ENCODE data around the gene GSS.

The GSS gene

DNA sequence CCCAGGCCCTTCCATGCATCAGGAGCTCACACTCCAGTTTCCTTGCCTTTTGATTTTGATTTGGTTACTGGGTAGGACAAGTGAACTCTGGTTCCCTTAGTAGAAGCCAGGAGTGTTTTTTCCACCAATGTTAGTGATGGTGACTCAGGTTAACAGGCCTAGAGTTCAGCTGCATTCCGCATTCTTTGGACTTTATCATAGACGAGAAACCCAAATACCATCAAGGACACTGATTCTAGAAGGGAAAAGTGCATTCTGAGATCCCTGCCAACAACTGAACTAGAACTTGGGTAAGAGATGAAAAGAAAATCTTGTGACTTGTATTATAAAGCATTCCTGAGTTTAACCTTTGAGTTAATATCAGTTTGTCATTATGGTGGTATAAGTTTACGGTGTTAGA, 8.9 kb downstream of the GSS start:
- no peak for DNase-seq

DNA sequence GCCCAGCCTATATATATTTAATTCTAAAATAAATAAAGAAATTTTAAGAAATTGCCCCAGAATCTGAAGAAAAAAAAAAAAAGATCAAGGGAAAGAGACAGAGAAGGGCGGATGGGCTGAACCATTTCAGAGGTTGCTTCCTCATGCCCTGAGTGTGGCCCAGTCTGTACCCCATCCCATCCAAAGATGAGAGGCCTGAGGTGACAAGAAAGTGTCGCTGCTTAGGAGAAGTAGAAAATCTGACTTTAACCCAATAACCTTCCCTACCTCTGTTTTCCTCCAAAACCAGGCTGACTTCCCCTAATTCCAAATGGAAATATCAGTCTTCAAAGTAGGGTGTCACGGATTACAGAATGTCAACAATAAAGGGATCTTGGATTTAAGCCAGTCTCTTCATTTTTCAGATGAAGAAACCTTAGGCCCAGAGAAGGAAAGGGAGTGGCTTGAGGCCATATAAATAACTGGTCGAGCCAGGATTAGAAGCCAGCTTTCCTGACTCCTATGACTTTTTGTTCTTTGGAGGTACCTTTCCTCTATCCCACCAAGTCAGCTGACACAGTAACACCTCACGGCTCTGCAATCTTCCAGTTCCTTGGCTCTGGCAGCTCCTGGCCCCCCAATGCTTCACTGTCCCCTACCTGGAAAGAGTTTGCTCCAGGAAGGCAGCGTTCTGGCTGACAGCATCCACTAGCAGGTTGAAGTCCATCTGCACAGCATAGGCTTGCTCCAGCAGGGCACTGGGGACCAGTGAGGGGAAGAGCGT, 10.1 kb downstream of the GSS start:
- DNase-seq: no peak

DNA sequence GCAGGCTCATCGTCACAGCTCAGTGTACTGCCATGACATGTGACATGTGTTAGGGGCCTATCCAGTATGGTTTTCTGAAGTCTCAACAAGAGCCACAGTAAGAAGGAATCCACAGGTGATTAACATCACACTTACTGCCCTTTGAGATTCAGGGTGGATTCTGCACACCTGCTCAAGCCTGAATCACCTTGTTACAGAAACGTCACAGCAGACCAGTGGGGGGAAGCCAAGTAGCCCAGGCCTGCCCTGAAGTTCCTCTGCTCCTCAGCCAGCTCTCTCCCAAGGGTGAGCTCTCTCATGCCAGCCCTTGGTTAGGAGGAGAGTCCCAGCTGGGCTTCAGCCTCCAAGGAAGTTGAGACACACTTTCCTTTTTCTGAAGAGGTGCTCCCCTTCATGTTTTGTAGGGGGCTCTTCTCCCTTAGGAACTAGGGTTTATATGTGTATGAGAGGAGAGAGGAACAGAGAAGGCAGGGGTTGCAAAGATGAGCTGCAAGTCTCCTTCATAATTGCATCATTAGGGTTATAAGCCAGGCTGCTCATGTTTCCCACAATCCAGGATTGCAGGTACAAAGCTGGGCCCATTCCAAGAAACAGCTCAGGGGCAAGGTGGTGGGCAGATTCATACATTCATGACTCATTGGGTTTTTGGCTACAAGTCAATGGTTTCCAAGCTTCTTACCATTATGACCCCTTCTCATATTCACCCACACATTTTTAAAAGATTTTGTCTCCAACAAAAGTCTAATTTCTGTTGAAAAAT, 11.6 kb downstream of the GSS start:
- no peak for DNase-seq

DNA sequence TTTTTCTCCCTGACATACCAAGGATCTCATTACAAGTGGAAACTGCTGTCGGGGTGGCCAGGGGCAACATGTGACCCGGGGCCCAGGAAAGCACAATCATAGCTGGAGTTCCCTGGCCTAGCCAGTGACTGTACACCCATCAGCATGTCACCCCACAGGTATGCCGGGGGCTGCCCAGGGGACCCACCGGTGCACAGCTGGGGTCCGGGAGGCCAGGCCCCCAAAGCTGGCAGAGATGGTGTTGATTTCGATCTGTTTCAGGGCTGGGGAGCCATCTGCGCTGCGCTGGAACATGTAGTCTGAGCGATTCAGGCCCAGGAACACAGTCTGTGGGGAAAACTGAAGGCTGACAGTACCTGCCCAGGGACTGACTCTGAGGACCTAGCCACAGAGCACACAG, 13.3 kb downstream of the GSS start:
- DNase-seq: no peak

DNA sequence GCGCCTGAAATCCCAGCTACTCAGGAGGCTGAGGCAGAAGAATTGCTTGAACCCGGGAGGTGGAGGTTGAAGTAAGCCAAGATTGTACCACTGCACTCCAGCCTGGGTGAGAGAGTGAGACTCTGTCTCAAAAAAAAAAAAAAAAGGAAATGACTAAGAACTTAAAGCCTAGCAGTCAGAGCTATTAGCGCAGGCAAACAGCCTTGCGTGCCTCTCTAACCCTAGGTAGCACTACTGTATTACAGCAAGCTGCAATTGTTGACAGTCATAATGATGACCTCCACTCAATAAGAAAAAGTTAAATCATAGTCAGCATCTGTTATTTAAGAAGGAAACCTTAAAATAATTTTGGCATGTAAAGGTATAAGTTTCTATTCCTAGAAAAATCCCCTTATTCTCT, 14.4 kb downstream of the GSS start:
- DNase-seq: no peak

DNA sequence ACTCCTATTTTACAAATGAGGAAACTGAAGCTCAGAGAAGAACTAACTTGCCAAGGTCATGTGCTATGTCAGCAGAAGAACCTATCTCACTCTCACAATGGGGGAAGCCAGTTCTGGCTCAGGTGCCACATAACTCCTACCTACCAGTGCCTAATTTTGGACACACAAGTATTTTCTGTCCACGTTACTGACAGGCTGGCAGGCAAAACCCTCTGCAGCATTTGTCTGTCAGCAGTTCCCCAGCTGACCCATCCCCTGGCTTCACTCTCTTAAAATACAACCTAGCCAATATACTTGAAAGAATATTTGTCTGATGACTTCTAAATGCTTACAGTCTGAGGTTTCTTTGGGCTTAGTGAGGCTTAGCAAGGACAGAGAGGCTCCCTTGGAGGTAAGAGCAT, 15.5 kb downstream of the GSS start:
- DNase-seq: no peak

DNA sequence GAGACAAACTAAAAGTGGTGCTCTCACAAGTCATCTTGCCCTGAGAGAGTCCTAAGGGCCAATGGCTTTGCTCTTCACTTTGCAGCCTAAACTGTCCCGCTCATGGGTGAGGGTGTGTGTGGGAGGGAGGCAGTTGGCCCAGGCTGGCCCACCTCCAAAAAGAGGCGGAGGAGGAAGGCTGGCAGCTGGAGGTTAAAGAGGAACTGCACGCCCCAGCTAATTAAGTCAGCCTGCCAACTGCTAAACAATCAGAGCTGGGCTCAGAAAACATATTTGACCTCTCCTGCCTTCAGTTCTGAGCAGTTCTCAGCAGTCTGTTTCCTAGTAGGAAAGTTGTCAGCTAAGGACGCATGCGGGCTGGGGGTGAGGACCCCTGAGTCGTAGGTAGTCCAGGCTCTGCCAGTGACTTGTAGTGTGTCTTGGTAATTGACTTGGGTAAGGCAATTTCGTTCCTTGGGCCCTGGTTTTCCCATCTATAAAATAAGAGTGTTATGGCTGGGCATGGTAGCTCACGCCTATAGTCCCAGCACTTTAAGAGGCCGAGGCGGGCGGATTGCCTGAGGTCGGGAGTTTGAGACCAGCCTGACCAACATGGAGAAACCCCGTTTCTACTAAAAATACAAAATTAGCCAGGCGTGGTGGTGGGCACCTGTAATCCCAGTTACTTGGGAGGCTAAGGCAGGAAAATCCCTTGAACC, 17.0 kb downstream of the GSS start:
- peak in 9 of 14 donors; percentile 3 to 44 (median 12) for DNase-seq

DNA sequence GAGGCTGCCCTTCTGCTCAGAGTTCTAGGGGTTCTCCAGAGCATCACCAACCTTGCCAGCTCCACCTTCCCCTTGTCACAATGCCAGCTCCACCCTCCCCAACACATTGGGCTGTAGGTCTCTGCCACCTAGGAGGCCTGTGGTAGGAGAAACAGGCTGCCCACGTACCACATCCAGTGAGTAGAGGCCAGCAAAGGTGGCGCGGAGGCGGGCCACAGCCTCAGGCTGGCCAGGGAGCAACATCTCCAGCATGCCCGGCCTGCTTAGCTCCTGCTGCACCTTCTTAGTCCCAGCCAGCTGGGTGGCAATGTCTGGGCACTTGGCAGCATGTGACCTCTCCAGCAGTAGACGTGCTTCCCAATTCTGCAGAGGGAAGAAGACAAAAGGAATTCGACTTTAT, 23.8 kb downstream of the GSS start:
- DNase-seq: no peak

DNA sequence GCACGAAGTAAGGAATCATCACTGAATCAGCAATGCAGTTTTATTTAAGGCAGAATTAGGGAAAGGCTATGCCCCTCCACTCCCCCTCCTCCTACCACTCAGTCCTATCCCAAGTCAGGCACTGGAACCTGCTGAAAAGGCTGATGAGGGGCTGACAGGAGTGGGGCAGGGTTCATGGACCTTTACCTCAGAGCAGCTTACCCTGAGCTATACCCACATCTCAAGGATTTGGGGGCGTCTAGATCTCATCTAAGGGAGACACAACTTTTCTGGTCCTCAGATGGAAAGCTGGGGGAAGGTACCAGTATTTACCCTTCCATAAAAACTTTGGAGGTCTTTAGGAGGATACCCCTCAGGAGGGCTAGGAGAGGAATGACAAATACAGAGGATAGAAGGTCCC, 27.2 kb downstream of the GSS start:
- DNase-seq: no peak

DNA sequence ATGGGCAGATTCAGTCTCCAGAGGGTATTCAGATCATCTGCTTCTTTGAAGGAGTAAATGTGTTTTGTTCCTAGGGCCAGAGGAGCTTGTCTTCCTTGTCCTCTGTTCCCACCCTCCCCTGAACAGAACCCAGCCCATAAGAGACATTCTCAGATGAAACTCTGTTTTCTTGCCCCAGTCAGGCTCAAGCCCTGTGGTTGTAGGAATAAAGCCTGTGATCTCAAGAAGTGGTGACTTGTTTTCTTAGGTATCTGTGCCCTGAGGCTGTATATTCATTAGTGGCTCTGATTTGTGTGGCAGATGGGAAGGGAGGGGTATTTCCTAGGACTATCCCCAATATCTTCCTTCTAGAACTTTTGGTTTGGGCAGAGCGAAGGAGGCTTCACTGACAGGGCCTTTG, 27.9 kb downstream of the GSS start:
- DNase-seq: no peak

DNA sequence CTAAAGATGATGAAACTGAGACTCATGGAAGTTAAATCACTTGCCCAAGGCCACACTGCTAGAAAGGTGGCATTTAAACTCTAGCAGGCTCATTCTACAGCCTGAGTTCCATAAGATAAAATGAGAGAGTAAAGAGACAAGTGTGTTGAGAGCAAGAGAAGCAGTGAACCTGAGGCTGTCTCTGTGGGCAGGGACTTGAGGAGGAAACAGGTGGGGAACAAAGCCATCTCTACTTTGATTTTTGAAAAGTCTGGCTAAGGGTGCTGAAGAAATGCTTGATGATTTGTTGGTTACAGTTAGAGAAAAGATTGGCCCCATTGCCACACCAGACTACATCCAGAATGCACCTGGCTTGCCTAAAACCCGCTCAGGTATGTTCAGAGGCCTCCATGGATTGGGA, 29.0 kb downstream of the GSS start:
- DNase-seq: no peak

DNA sequence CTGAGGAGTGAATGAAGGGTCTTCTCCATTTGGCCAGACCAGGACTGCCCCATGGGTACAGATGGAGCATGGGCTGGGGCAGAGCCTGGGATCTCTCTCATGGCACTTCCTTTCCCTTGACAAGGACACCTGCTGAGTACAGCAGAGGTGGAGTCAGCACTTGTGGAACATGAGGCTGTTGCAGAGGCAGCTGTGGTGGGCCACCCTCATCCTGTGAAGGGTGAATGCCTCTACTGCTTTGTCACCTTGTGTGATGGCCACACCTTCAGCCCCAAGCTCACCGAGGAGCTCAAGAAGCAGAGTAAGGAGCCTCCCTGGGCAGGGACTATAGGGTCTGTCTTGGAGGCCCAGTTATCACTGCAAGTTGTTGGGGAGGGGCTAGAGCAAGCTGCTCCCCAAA, 29.6 kb downstream of the GSS start:
- no peak for DNase-seq

DNA sequence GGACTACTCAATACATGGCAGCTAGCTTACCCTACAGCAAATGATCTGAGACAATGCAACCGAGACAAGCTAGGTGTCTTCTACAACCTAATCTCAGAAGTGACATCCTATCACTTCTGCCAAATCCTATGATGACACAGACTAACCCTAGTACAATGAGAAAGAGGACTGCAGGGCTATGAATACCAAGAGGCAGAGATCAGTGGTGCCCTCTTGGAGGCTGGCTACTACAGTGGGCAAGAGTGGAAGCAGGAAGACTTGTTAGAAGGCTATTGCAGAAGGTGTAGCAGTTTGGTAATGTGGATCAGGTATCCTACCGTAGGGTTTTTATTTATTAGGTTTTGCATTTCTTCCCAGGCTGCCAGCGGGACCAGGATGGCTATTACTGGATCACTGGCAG, 30.3 kb downstream of the GSS start:
- no peak for DNase-seq

DNA sequence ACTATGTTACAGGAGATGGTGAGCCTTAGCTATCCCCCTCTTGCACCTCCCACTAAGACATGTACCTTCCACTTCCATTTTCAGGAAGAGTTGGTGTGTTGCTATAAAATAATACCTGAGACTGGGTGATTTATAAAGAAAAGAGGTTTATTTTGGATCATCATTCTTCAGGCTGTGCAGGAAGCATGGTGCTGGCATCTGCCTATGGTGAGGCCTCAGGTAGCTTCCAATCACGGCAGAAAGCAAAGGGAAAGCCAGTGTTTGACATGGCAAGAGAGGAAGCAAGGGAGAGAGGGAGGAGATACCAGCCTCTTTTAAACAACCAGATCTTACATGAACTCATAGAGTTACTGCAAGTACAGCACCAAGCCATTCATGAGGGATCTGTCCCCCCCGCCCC, 32.2 kb downstream of the GSS start:
- DNase-seq: no peak

DNA sequence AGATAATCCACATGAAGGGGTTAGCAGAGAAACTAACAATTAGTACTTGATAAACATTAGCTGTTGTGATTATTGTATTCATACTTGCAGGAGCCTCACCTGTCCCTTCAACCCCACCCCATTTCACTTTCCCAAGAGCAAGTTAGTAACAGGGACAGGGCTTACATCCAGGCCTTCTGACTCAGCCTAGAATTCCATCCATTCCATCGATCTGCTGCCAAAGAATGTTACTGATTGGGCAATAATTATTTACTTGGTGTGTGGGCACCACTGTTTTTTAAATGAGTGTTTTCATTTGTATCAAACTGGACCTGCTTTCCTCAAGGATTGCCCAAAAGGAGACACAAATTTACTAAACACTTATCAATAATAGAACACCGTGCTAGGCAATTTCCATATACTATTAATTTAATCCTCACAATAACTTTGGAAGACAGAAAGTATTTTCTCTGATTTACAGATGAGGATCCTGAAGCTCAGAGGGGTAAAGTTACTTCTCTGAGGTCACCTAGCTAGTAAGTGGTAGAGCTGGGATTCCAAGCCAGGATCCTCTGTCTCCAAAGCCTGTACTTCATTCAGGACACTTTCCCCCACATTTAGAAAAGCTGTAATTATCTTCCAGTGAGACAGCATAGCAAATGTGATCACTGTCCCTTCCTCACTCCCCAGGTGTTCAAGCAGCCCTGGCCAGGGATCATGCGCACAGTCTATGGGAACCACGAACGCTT, 32.8 kb downstream of the GSS start:
- peak in 1 of 14 donors; percentile 9 for DNase-seq

DNA sequence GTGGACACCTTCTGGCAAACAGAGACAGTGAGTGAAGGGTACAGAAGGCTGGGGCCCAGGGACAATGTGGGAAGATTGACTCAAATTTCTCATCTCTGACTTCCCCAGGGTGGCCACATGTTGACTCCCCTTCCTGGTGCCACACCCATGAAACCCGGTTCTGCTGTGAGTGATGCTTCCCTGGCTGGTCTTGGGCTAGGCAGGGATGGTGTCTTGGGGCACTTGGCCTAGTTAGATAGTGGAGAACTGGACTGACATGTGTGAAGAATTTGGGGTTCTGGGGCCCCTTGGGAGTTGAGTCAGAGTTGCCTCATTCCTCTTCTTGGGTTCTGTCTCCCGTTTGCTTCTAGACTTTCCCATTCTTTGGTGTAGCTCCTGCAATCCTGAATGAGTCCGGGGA, 34.2 kb downstream of the GSS start:
- no peak for DNase-seq

DNA sequence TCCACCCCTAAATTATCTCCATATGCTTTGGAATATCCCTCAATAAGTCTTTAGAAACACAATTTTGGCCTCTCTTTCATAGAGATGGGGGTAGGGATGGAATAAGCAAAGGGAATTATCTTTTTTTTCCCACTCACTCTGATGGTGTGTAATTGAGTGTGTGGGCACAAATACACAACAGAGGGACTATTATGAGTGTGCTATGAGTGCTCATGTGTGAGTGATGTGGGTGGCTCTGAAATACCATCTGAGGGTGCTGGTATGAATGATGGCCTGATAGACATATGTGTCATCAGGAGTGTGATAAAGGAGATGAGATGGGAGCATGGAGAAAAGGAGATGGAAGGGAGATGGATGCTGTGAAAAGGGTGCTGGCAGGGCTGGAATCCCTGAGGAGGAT, 35.6 kb downstream of the GSS start:
- DNase-seq: no peak

DNA sequence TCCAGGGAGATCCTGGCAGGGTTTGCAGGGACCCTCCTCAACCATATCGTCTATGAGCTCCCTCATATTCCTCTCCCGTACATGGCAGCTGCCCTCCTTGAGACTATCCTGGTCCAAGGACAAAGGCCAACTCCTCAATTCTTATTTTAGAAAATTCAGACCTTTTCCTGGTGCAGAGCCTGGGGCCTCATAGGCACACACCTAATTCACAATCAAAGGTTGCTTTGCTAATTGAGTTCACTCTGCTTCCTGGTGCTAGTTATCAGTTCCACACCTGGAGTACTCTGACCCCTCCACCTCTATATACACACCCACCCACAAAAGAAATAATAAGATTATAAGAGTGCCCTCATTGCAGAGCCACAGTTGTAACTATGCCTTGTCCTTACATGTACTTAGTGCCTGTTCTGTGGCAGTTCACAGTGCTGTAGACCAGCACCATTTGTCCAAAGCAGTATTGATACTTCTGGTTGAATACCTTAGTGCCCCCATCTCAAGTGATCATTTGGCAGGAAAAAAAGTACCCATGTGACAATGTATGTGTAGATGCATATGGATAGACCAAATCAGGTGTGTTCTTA, 38.7 kb downstream of the GSS start:
- DNase-seq: no peak

DNA sequence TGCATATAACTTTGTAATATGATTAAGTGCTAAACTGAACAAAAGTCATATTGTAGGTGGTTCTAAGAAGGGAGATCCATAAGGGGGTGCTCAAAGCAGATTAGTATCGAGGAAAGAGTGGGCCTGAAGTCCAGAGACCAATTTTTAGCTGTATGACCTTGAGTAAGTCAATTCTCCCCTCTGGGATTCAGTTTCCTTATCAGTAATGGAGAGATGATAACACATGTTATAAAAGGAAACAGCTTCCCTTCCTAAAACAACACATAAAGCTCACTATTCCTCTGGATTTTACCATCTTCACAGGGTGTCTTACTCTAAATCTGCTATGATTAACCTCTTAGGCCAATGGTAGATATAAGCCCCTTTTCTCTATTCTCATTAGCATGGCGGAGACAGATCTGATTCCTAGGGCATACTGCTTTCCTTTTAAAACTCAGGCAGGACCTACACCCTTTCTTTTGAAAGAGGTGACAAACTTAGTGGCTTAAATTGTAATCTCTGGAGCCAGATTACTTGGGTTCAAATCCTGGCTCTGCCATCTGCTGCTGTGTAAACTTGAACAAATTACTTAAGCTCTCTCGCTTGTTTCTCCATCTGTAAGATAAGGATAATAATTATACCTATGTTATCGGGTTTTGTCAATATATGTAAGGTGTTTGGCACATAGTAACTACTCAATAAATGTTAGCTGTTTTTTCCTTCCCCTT, 39.7 kb downstream of the GSS start:
- DNase-seq: no peak

DNA sequence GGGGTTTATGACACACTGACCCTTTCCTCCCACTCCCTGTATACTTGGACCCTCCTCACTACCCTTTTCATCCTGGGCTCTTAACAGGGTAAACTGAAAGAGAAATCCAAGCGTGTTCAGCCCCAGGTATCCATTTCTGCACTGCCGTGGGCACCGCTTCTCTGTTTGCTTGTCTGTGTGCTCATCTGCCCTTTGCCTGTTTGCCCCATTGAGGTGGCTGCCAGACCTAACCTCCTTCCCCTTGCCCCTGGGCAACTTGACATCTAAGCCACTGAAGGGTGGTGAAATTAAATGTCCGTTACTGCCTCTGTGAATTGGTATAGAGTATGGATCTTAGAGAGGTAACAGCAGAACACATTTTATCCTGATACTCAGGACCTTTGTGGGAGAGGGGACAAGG, 40.5 kb downstream of the GSS start:
- DNase-seq: no peak

DNA sequence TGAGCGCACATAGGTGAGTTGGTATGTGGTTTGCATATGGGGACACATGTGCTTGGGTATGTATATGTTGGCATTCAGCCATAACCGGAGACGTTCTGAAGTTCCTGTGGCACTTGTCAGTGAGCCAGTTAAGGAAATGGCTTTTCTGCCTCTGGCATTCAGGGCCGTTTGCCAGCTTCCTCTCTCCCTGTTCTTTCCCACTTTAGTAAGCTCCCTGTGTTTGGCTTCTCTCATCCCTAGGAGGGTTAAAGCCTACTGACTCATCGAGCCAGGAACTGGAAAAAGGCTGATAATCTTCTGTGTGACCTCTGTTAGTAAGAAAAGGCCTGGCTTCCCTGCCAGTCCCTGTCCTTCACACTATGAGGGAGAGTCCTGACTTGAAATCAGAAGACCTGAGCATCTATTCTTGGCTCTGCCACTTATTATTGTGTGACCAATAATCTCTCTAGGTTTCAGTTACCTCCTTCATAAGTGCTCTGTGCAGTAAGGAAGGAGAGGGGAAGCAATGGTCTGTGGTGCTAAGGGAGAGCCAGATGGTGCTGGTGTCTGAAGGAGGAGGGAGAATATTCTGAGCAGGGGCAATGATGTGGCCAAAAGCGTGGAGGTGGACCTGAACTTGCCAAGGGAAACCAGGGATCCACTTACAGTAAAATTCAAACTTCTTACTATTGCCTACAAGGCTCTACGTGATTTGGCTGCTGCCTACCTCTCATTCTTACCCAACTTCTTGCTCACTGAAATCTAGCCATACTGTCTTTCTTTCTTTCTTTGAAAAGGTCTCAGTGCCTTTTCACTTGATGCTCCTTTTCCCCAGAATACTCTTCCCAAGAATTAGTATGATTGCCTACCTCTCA, 47.8 kb downstream of the GSS start:
- peak in 4 of 14 donors; percentile 2 to 28 (median 8) for DNase-seq
